ENCODE data around the gene OGDH.

GRCh38 chr7:44709945-44710596 lies 103.6 kb downstream of the OGDH start:
- TF ChIP-seq POLR2AphosphoS5 (IDR thresholded peaks at IDR 0.05; ENCODE audit: low read depth, low read length) (no peak), SIN3A (IDR thresholded peaks at IDR 0.05; ENCODE audit: borderline replicate concordance, insufficient read depth, low read length) (no peak)

All from PFSK-1 (cell line).